ENCODE results near the gene SPRY2.
A peak's percentile ranks its signal among the peaks of the same experiment; 100 is the strongest.

SPRY2 gene

GRCh38 chr13:80341101-80341755 is at the start of gene SPRY2:
Gene SPRY2 (minus strand): TSS chr13:80341126. CDS start chr13:80337705, 3,421 bp downstream.
- TF ChIP-seq CTCF (IDR thresholded peaks at IDR 0.05; ENCODE audit: low read depth, low read length): no peak
- H3K4me3 ChIP-seq (ENCODE audit: low read depth, low read length): peak within 1 kb of the TSS; percentile 98

DNA sequence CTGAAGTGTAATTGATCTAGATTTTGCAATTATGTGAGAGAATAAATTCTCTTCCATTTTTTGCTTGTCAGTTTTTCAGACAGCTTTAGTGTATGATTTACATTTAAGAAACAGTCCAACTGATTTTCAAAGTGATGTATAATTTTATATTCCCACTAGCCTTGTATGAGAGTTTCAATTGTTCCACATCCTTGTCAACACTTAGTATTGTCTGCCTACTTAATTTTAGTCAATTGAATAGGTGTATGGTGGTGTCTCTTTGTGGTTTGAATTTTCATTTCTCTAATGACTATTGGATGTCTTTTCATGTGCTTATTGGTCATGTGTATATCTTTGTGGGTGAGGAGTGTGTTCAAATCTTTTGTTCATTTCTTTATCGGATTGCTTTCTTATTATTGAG is 49.4 kb upstream of the SPRY2 start:
- no peak overlapping the region for H3K4me3 ChIP-seq (ENCODE audit: low read depth, low read length)
- TF ChIP-seq CTCF (IDR thresholded peaks at IDR 0.05; ENCODE audit: low read depth, low read length): no peak

DNA sequence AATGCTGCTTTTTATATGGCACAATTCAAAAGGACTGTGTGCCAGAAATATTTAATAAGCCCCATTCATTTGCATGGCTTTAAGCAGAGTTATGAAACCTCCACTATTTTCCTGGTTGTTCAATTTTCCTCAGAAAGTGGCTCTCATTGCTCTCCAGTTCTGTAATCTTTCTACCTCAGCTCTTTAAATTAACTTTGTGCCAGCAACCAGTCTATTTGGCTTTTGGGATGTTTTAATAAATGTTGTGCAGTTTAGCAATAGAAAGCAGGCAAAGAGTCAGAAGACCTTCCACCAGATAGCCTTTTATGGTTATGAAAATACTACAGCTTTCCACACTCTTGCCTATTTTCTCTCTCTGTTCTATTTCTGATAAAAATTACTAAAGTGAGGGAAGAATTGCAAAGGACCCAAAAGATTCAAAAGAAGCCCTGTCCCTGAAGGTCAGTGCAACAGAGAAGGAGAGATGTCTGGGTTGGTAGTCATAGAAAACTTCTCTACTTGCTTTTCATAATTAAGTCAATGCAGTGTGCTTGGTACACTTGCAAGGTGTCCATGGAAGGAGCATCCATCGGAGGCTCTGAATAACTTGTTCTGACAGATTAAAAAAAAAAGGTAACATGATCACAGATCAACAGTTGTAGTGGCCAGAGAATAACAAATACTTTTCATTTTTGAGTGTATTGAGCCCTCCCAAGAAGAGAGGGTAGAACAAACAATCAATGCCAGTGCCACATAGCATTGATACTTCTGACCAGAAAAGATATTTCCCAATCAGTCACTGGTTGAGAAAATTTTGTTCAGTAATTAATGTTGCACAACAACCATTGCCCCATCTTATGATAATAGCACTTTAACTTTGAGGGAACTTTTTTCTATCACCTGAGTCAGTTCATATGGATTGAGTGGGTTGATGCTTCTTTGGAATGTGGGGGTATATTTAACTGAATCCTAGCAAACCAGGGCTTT is 48.4 kb upstream of the SPRY2 start:
- no peak for TF ChIP-seq CTCF (IDR thresholded peaks at IDR 0.05; ENCODE audit: low read depth, low read length)
- no peak overlapping the region for H3K4me3 ChIP-seq (ENCODE audit: low read depth, low read length)

GRCh38 chr13:80388506-80388905 is 47.6 kb upstream of the SPRY2 start:
- H3K4me3 ChIP-seq (ENCODE audit: low read depth, low read length): no peak overlapping the region
- no peak for TF ChIP-seq CTCF (IDR thresholded peaks at IDR 0.05; ENCODE audit: low read depth, low read length)

- H3K4me3 ChIP-seq (ENCODE audit: low read depth, low read length): no peak overlapping the region
- no peak for TF ChIP-seq CTCF (IDR thresholded peaks at IDR 0.05; ENCODE audit: low read depth, low read length)
Measured at GRCh38 chr13:80386592-80386991, 45.7 kb upstream of the SPRY2 start.

DNA sequence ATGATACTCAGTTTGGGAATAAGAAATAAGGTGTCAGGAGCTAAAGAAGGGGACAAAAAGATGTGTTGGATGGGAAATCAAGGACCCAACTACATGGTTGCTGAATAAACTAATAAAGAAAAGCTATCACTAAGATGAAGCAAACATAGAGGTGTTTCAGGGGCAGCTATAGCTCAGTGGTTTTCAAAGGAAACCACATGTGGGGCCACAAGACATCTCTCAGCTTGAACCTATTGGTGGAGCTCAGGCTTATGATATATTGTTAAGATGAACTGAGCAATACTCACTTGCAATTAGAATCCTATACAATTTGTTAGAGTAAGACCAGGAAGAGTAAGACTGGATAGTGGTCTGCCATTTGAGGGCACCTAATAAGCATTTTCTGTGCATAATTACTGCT is 45.1 kb upstream of the SPRY2 start:
- no peak for TF ChIP-seq CTCF (IDR thresholded peaks at IDR 0.05; ENCODE audit: low read depth, low read length)
- H3K4me3 ChIP-seq (ENCODE audit: low read depth, low read length): no peak overlapping the region

DNA sequence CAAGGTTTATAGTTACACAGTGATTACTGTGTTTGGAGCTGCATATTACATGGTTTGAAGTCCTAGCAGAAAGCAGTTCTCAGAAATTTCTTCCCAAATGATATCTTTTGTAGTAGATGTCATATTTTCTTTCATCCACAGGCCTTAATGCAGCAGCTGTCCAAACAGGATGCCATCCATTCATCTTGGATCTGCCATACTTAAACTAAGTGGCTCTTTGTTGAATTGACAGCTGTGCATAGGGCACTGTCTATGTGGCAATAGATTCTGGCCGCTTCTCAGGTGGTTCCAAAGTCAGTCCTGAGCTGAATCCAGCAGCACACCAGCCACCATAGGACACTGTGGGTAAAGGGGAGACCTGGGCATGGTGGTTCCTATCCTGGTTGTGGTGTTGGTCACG is 41.6 kb upstream of the SPRY2 start:
- H3K4me3 ChIP-seq (ENCODE audit: low read depth, low read length): no peak overlapping the region
- no peak for TF ChIP-seq CTCF (IDR thresholded peaks at IDR 0.05; ENCODE audit: low read depth, low read length)
